HUES64 (cell line): ENCODE data around the gene TSPAN9.

ENCODE experiments used
- H3K27ac ChIP-seq: 2 replicates; pipeline ENCODE4 v1.7.0; 2013; ENCODE audit warnings: low read depth, low read length, inconsistent platforms
- H3K27me3 ChIP-seq: 2 replicates; pipeline ENCODE4 v1.6.1; 2013; ENCODE audit warnings: mild to moderate bottlenecking, low read length; ENCODE audit not compliant: insufficient read depth
- H3K36me3 ChIP-seq: 2 replicates; pipeline ENCODE4 v1.6.1; 2013; ENCODE audit warnings: mild to moderate bottlenecking, low read length; ENCODE audit not compliant: insufficient read depth
- H3K4me1 ChIP-seq: 2 replicates; pipeline ENCODE4 v1.6.1; 2013; ENCODE audit warnings: mild to moderate bottlenecking, low read length, moderate library complexity; ENCODE audit not compliant: insufficient read depth
- H3K4me3 ChIP-seq: 2 replicates; pipeline ENCODE4 v1.5.1; 2013; ENCODE audit warnings: mild to moderate bottlenecking, low read length, moderate library complexity
- H3K9ac ChIP-seq: 2 replicates; pipeline ENCODE4 v1.6.1; 2013; ENCODE audit warnings: mild to moderate bottlenecking, low read depth, low read length
- H3K9me3 ChIP-seq: 2 replicates; pipeline ENCODE4 v1.6.1; 2013; ENCODE audit warnings: low read depth, low read length; ENCODE audit not compliant: insufficient read depth
- WGBS: fragments of 150-250, 120-280 bp; methylation state at CpG from one replicate; pipeline ENCODE4 v1.1.7; 2013; ENCODE audit warnings: missing lambda C conversion rate; 5-methylcytosine and 5-hydroxymethylcytosine counted together

The TSPAN9 gene

DNA sequence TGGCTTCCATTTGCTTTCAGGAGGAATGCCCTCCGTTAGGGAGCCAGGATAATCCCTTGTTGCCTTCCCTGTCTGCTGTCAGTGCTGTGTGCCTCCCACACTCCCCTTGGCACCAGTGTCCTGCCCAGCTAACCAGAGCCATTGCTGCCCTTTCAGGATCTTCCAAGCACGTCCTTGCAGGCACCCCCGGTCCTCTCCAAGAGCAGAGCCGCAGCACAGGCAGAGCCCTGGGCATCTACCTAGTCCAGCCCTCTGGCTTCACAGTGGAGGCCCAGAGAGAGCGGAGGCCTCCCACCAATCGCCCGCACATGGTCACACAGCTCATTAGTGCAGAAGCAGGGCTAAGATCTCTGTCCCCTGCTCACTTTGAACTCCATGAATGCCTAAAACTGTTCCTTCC lies 39.0 kb upstream of the TSPAN9 start:
- Histone ChIP-seq H3K4me1 (no peaks in the 10 kb centered on the region), H3K27ac (no peak overlapping the region), H3K36me3 (peaks cover 71% of the 10 kb centered on the region), H3K9me3 (no peaks in the 10 kb centered on the region), H3K9ac (no peak overlapping the region), H3K27me3 (no peaks in the 10 kb centered on the region), H3K4me3 (no peak overlapping the region)
- 87% methylated on average over 7 of the region's 7 CpGs for WGBS

DNA sequence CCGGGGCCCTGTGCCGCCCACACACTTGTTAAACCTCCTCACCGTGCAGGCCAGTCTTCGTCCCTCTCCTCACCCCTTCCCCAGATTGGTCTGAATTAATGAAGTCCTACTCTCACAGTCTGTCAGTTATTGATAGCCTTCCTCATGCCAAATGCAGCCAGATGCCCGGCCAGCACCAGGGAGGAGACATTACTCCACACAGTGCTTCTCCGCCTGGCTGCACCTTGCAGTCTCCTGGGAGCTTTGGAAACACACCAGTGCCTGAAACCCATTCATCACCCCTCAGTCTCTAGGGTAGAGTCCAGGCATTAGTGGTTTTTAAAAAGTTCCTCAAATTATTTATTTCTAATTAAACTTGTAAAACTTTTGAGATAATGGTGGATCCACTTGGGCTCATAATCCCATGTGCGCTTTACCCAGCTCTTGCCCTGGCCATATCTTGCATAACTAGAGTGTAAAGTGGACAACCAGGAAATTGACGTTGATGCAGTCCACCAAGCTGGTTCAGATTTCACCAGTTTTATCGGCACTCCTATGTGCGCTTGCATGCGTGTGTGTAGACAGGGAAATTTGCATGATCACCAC lies 38.2 kb upstream of the TSPAN9 start:
- H3K4me3 ChIP-seq, result no peak overlapping the region
- no peaks in the 10 kb centered on the region for H3K4me1 ChIP-seq
- peaks cover 74% of the 10 kb centered on the region for H3K36me3 ChIP-seq
- 95% methylated on average over 11 of the region's 11 CpGs for WGBS
- no peak overlapping the region for H3K9ac ChIP-seq
- H3K27me3 ChIP-seq, result no peaks in the 10 kb centered on the region
- H3K27ac ChIP-seq, result no peak overlapping the region
- no peaks in the 10 kb centered on the region for H3K9me3 ChIP-seq

DNA sequence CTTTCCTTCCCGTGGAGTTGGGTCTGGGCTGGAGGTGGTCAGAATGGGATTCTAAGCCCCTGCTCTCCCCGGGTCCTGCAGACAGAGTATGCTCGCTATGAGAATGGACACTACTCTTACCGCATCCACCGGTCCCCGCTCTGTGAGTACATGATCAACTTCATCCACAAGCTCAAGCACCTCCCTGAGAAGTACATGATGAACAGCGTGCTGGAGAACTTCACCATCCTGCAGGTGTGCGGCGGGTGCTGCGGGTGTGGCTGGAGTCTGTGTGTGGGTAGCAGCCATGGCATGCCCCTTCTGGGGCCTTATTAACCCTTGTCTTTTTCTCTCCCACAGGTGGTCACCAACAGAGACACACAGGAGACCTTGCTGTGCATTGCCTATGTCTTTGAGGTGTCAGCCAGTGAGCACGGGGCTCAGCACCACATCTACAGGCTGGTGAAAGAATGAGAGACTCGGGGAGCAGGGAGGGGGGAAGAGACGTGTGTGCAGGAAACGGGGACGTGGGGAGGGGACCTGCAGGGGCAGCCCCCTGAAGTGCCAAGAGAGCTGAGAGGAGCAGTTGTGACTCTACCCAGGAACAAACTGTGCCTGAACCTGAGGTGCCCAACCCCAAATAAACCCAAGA lies 37.0 kb upstream of the TSPAN9 start:
- Histone ChIP-seq H3K9ac (no peak overlapping the region), H3K36me3 (peaks cover 73% of the 10 kb centered on the region), H3K27me3 (no peaks in the 10 kb centered on the region), H3K4me1 (no peaks in the 10 kb centered on the region), H3K27ac (no peak overlapping the region), H3K4me3 (no peak overlapping the region), H3K9me3 (no peaks in the 10 kb centered on the region)
- WGBS, result 96% methylated on average over 15 of the region's 15 CpGs

DNA sequence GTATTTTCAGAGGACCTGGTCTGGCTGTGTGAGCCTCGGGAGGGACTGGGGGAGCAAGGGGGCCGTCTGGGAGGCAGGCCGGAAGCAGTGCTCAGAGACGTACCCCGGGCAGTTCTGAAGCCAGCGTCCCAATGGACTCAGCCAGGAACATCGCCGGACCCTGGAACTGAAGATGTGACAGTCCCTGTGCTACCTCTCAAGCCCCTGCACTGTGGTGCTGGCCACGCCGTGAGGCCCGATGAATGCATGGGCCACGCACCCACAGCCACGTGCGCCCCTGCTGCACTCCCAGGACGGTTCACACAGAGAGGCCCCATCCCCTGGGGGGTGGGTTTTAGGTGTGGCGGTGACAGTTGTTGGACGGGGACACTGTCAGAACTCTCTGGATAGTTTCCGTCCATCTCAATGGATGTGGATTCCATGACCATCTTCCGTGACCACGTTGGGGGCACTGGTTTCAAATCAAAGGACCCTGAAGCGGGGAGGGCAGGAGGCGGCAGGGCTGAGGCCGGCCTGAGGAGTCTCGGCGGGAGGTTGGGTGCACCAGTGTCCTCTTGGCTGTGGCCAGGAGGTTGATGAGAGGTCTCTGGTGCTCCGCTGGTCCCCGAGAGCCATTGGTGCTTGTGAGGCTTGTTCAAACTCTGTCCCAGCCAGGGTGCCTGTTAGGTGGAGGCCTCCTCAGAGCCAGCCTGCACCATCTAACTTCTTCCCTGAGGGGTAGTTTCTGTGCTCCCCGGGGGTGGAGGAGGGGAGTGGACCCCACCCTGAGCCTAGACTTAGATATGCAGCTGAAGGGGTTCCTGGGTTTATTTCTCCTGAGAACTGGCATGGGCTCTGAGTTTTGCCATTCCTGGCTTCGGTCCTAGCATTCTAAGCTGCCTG lies 36.3 kb upstream of the TSPAN9 start:
- Histone ChIP-seq H3K4me1 (no peaks in the 10 kb centered on the region), H3K27me3 (no peaks in the 10 kb centered on the region), H3K4me3 (no peak overlapping the region), H3K27ac (no peak overlapping the region), H3K9me3 (no peaks in the 10 kb centered on the region), H3K9ac (no peak overlapping the region), H3K36me3 (peaks cover 67% of the 10 kb centered on the region)
- 92% methylated on average over 29 of the region's 29 CpGs for WGBS

DNA sequence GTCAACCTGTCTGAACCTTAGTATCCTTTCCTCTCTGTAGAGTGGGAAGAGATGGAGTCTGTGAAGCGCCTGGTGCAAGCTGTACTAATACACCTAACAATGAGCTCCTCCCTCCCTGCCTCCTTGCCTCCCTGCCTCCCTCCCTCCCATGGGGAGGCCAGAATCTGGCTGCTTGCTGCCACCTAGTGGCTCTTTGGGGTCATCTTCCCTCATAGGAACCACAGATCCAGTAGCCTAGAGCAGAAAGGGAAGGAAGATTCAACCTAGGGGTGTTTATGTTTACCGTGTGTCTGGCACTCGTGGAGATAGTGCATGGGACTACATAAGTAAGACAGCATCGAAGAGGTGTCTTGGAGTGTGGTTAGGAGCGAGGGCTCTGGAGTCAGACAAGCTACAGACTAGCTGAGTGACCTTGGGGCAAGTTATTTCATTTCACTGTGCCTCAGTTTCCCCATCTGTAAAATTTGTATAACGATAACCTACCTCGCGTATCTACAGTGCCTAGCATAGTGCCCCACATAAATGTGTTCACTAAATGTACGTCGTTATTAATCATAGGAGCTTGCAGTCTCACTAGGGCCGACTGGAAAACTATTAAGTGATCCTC lies 35.5 kb upstream of the TSPAN9 start:
- H3K9me3 ChIP-seq, result no peaks in the 10 kb centered on the region
- no peak overlapping the region for H3K9ac ChIP-seq
- peaks cover 60% of the 10 kb centered on the region for H3K36me3 ChIP-seq
- WGBS, result 90% methylated on average over 11 of the region's 11 CpGs
- no peaks in the 10 kb centered on the region for H3K27me3 ChIP-seq
- no peaks in the 10 kb centered on the region for H3K4me1 ChIP-seq
- H3K27ac ChIP-seq, result no peak overlapping the region
- no peak overlapping the region for H3K4me3 ChIP-seq

DNA sequence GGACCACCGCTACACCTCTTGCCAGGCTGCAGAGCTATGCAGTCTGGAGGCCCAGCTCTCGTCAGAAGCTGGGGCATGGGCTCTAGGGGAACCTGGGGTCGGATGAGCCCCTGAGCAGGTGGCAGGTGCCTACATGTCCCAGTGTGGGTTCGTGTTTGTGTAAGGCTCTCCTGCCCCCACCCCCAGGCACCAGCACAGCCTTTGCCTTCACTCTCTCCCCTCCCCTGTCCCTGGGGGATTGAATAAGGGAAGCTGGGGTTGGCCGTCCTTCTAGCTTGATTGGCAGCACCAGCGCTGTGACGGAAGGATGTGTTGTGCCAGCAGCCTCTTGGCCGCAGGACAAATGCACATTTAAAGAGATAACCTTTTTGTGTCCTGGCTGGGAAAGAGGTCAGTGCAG lies 34.8 kb upstream of the TSPAN9 start:
- H3K4me3 ChIP-seq, result no peak overlapping the region
- H3K27me3 ChIP-seq, result no peaks in the 10 kb centered on the region
- H3K9me3 ChIP-seq, result no peaks in the 10 kb centered on the region
- WGBS, result 95% methylated on average over 8 of the region's 8 CpGs
- peaks cover 56% of the 10 kb centered on the region for H3K36me3 ChIP-seq
- no peaks in the 10 kb centered on the region for H3K4me1 ChIP-seq
- H3K9ac ChIP-seq, result no peak overlapping the region
- H3K27ac ChIP-seq, result no peak overlapping the region

DNA sequence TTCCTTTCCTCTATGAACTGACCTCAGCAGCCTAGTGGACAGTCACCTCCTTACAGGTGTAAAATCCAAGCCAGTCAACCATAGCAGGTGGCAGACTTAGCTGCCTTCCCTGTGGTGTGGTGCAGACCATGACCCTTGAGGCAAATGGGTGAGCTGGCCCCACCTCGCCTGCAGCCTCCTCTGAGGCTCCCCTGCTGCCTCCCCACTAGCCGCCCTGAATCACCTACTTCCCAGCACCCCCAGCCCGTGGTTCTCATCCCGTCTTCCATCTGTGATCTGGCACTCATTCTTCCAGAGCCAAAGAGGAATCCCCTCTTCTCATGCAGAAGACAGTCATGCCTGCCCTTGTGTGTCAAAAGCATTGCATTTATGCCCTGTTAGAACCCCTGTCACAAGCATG lies 34.4 kb upstream of the TSPAN9 start:
- 94% methylated on average over 4 of the region's 4 CpGs for WGBS
- Histone ChIP-seq H3K27me3 (no peaks in the 10 kb centered on the region), H3K9ac (no peak overlapping the region), H3K27ac (no peak overlapping the region), H3K9me3 (no peaks in the 10 kb centered on the region), H3K4me1 (0 out of 2 replicates have a peak, but pooled peaks cover 1% of the 10 kb centered on the region), H3K36me3 (peaks cover 51% of the 10 kb centered on the region), H3K4me3 (no peak overlapping the region)

DNA sequence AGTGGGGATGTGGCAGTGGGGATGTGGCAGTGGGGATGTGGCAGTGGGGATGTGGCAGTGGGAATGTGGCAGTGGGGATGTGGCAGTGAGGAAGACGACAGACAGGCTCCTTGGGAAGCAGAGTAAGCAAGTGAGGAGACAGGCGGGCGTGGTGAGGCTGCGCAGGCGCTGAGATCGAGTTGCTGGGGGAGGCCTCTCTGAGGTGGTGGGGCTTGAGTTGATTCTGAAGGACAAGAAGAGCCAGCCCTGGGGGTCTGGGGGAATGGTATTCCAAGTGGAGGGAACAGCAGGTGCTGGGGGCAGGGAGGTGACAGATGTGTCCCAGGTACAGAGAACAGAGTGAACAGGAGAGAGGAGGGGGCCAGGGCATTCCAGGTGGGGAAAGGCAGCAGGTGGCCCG lies 33.8 kb upstream of the TSPAN9 start:
- peaks cover 46% of the 10 kb centered on the region for H3K36me3 ChIP-seq
- 88% methylated on average over 7 of the region's 7 CpGs for WGBS

DNA sequence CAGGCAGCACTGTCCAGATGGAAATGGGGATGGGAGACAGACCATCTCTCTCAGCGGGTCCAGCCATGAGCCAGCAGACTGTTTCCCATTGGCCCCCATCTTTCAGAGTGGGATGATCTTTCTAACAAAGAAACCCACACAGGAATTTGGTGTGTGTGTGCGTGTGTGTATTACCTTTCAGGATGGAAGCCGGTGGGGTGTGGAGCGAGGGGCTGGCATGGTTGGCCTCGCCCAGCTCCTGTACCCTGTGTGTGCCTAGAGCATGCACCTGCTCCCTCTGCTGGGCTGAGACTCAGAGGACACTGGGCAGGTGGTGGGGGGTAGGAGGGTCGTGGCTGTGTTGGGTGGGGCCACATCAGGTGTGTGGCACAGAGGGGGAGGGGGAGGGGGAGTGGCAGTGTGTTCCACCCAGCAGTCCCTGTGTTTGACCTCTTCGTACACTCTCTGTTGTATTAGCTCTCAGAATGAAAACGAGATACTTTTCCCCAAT lies 33.0 kb upstream of the TSPAN9 start:
- Histone ChIP-seq H3K4me1 (0 out of 2 replicates have a peak, but pooled peaks cover 5% of the 10 kb centered on the region), H3K27ac (no peak overlapping the region), H3K9ac (no peak overlapping the region), H3K9me3 (no peaks in the 10 kb centered on the region), H3K36me3 (peaks cover 38% of the 10 kb centered on the region), H3K27me3 (no peaks in the 10 kb centered on the region), H3K4me3 (no peak overlapping the region)
- WGBS, result 85% methylated on average over 8 of the region's 8 CpGs

More for the DNA sequence above, 33.8 kb upstream of the TSPAN9 start:
- H3K27ac ChIP-seq, result no peak overlapping the region
- no peak overlapping the region for H3K9ac ChIP-seq
- H3K4me3 ChIP-seq, result no peak overlapping the region
- H3K4me1 ChIP-seq, result 0 out of 2 replicates have a peak, but pooled peaks cover 5% of the 10 kb centered on the region
- no peaks in the 10 kb centered on the region for H3K27me3 ChIP-seq
- H3K9me3 ChIP-seq, result no peaks in the 10 kb centered on the region

DNA sequence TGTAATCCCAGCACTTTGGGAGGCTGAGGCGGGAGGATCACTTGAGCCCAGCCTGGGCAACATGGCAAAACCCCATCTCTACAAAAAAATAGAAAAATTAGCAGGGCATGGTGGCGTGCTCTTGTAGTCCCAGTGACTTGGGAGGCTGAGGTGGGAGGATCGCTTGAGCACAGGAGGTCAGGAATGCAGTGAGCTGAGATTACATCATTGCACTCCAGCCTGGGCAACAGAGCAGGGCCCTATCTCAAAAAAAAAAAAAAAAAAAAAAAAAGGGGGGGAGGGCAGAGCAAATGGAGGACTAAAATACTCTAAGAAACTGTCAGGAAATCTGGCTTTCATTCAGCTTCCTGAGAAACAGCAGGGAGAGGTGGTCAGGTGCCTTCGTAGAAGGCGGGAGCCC lies 31.7 kb upstream of the TSPAN9 start:
- Histone ChIP-seq H3K4me3 (no peak overlapping the region), H3K27me3 (no peaks in the 10 kb centered on the region), H3K9ac (no peak overlapping the region), H3K36me3 (peaks cover 27% of the 10 kb centered on the region), H3K9me3 (no peaks in the 10 kb centered on the region), H3K4me1 (0 out of 2 replicates have a peak, but pooled peaks cover 5% of the 10 kb centered on the region), H3K27ac (no peak overlapping the region)
- WGBS, result 90% methylated on average over 5 of the region's 5 CpGs

DNA sequence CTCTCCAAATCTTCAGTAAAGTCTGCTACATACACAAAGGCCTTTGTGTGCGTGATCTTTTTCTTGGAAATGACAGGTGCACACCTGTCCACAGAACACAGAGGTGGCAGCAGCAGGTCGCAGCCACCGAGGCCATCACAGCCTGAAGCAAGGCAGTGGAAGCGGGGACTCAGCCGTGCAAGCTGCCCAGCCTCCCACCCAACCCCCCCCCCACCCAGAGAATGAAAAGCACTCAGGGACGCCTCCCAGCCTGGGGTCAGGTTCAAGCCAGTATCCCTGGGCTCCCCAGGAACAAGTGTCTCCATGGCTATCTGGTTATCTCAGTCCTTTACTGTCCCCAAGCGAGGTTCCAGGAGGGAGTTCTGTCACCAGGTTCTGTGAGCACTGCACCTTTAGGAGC lies 31.2 kb upstream of the TSPAN9 start:
- Histone ChIP-seq H3K36me3 (peaks cover 22% of the 10 kb centered on the region), H3K27ac (no peak overlapping the region), H3K27me3 (no peaks in the 10 kb centered on the region), H3K9me3 (no peaks in the 10 kb centered on the region), H3K4me1 (0 out of 2 replicates have a peak, but pooled peaks cover 5% of the 10 kb centered on the region), H3K4me3 (no peak overlapping the region), H3K9ac (no peak overlapping the region)
- WGBS, result 83% methylated on average over 7 of the region's 7 CpGs
